Measurements from ENCODE around the gene PODXL2.

DNA sequence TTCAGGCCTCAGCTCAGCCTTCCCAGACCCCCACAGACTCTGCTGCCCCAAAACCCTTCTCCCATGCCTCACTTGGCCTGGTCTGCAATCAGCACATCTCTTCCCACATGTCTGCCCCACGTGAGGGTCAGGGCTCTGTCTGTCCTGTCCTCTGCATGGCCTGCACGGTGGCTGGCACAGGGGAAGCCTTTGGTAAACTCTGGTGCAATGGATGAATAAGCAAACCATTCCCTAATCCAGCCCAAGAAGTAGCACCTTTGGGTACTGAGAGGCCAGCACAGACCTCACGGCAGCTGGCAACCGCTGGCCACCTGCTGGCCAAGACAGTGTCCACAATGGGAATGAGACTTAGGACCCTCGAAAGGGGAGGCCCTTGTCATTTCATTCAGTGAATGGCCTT lies 71.4 kb downstream of the PODXL2 start:
- no peak for TF ChIP-seq POLR2A (IDR thresholded peaks at IDR 0.05; ENCODE audit: low read length)
- no peak for TF ChIP-seq GATA1 (IDR thresholded peaks at IDR 0.05; ENCODE audit: low read depth, low read length)
